Brain pericyte (primary cell): ENCODE results near the gene LRRC34.

Experiments used
- DNase-seq: peaks from one replicate; pipeline ENCODE4 v3.0.0-alpha.2; 2012; ENCODE audit warnings: low read depth, low spot score

Gene LRRC34

GRCh38 chr3:169769287-169770181 lies 43.2 kb downstream of the LRRC34 start, which contains the start of gene ACTRT3:
Gene ACTRT3 (minus strand): TSS chr3:169769561. CDS start chr3:169769520, 41 bp downstream.
- DNase-seq, result no peak

DNA sequence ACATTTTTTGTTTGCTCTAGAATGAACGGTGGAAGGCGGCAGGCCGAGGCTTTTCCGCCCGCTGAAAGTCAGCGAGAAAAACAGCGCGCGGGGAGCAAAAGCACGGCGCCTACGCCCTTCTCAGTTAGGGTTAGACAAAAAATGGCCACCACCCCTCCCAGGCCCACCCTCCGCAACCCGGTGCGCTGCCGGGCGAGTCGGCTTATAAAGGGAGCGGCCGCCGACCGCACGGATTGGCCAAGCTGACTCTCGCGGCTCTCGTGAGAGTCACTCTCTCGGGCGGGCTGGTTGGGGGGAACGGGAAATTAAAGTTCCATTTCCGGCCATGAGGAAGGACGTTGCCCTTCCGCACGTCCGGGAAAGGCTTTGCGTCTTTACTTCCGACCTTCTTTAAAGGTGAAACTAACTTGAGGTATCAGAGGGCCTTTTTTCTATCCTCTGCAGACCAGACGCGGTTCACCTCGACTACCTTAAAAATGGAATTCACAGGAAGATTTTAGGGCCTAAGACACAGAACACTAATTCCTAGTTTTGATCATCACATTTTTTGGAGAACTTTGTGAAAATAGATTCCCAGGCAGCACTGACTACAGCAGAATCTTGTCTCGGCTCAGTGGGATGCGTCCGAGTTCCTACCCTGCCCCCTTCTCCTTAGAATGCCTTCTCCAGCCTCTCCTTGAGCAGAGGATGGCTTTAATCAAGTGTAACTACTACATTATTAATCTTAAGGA lies 47.7 kb downstream of the LRRC34 start, which contains the start of gene TERC:
Gene TERC (minus strand): TSS at position 179 of the 731 bp plus-strand sequence.
- peak; percentile 66 for DNase-seq

DNA sequence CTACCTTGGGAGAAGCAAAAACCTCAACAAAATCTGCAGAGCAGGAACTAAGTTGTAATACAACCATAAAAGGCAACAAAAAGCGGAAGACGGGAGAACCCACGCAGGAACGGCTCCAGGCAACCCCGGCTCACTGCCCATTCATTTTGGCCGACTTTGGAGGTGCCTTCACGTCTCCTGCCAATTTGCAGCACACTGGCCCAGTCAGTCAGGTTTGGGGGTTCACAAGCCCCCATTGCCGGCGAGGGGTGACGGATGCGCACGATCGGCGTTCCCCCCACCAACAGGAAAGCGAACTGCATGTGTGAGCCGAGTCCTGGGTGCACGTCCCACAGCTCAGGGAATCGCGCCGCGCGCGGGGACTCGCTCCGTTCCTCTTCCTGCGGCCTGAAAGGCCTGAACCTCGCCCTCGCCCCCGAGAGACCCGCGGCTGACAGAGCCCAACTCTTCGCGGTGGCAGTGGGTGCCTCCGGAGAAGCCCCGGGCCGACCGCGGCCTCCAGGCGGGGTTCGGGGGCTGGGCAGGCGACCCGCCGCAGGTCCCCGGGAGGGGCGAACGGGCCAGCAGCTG lies 48.3 kb downstream of the LRRC34 start:
- DNase-seq, result no peak

GRCh38 chr3:169760479-169760878 lies 52.2 kb downstream of the LRRC34 start:
- DNase-seq, result no peak

DNA sequence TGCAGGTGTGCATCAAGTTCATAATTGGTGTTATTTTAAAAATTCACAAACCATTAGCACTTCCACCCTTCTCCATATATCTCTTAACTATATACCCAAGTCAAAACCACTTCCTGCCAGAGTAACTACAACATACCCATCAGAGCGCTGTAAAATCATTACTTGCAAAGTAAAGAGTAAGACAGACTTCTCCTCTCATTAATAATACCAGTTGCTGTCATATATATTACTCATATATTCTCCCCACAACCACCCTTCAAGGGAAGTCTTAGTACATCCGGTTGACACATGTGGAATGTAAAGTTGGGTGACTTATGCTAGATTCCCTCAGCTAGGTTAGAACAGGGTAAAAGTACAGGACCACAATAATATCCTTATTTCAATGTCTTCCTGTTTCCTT lies 53.4 kb downstream of the LRRC34 start:
- no peak for DNase-seq

DNA sequence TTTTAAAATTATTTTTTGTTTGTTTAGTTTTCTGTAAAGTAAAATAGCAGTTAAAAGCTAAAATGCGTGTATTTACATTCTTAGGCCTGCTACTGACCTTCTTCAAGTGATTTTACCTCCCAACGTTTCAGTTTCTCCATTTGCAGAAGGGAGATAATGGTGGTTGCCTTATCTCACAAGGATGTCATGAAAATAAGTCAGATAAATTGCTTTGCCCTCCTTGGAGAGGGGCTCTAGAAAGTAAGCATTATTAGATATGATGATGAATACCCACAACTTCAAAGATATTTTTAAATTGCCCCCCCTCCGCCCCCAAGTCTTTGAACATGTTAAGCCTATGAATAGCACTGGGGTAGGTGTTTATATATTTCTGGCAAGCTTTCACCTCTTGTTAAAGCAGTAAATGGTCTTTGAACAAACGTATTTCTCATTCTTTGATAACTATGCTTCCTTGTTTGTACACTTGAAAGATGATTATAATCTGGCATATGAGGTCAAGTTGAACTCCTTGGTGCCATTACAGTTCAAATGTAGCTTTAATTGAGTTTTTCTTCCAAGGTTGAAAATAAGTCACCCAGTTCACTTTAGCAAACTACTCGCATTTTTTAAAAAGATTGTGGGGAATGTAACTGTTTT lies 54.2 kb downstream of the LRRC34 start:
- DNase-seq, result no peak

- DNase-seq, result no peak
Measured at GRCh38 chr3:169755488-169755887, 57.2 kb downstream of the LRRC34 start.

DNA sequence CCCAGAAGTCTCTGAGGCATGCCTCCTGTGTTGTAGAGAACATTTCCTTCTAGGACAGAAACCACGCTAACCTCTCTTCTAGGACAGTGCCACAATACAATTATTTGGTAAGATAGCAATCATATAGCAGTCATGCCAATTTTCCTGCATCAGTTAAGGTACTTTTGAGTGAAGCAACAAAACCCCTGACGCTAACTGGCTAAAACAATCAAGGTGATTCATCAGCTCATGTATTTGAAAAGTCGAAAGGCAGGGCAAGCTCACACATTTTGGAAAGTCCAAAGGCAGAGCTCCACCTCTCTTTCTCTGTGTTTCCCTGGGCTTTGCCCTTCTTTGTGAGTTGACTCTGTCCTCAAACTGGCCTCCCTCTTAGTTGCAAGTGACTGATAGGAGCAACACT lies 58.0 kb downstream of the LRRC34 start:
- DNase-seq, result no peak

DNA sequence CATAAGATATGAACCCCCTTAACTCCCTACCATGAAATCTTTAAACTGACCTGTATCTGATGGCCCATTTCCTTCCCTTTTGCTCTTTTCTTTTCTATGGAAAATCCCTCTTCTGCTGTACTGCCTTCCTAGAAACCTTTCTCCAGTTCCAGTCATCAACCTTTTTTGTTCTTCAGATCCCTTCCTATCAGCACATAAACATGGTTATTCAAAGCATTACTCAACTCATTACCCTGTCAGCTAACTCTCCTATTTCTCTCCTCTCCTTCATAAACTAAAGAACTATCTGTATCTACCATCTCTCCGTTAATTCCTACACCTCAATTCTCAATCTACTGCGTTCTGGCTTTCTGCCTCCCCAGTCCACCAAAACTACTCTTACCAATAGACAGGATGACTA lies 60.8 kb downstream of the LRRC34 start:
- DNase-seq, result no peak

GRCh38 chr3:169750665-169751064 lies 62.0 kb downstream of the LRRC34 start:
- no peak for DNase-seq

- no peak for DNase-seq
Measured at GRCh38 chr3:169748670-169749069, 64.0 kb downstream of the LRRC34 start.

DNA sequence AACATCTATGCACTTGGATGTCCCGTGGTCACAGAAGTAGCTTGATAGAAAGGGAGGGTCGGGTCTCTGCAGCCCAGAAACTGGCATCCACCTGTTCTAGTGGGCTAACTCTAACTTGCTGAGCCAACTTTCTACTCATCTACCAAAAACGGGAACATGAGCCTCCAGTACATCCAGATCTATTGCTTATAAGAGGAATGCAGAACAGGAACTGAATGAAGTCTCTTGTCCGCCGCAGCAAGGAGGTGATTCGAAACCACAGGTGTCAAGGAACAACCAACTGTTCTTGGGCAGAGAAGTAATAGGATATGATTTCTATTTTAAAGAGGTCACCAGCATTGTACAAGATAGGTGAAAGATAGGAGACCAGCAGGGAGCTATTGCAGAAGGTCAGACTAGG lies 65.8 kb downstream of the LRRC34 start:
- DNase-seq, result no peak

DNA sequence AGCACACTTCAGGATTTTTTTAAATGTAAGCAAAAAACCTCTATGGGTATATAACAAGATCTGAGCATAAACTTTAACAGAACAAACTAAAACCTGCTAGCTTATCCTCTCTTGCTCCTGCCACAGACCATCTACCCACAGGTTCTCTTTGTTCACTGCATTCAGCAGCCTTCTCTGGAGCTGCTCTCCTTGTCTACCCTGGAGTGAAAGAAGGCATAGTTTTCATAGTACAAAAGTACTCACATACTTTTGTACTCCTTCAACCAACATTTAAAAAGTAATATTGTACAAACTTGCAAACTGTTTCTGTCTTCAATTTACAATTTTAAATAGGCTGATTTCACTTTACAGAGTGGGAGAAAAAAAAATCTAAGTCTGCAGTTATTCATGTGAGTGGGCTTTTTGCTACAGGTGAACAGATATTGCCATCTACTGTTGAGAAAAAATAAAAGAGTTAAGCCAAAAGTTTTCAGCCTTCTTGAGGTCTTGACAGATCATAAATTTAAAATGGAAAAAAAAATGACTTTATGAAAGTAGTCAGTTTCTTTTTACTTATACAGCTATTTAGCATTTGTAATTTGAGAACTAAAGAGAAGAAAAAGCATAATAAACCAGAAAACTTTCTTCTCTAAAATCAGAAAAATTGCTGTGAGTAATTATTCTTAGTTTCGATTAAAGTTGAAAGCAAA lies 68.2 kb downstream of the LRRC34 start:
- no peak for DNase-seq
